CD4-positive, alpha-beta T cell (primary cell): ENCODE data around the gene OGG1. TPM values are rescaled to one million over a fixed set of nuclear protein-coding genes. Genes with fewer than 3 reads are reported as not detected.
A peak's percentile ranks its signal among the peaks of the same experiment; 100 is the strongest.

ENCODE experiments used
- ATAC-seq: fragments of 200-7000 bp; cut with Tn5 transposase; one replicate; pipeline ENCODE4 v1.10.0; 2022; ENCODE audit warnings: mild to moderate bottlenecking; ENCODE audit not compliant: poor library complexity
- CTCF ChIA-PET: fragments of 350-600 bp; sonication (Branson Sonifier 250); formaldehyde crosslinking; loops from one replicate; lab custom pipeline; 2021; ENCODE audit warnings: antibody characterized with exemption, inconsistent platforms; lab: Charles Lee
- POLR2A ChIA-PET: fragments of 350-600 bp; sonication (Branson Sonifier 250); formaldehyde crosslinking; loops from one replicate; lab custom pipeline; 2021; ENCODE audit warnings: antibody characterized with exemption, inconsistent platforms; lab: Charles Lee
- DNase-seq, 14 experiments: peaks; one replicate each; pipeline ENCODE4 v3.0.0-alpha.2; 2013 to 2020; ENCODE audit warnings: mixed read lengths in 2 of 14
- H3K27ac ChIP-seq, 2 donors: one replicate each; pipeline versions ENCODE4 v1.5.1 to v1.7.0; 2013; ENCODE audit warnings: low read length in 2 of 2, low read depth in 1 of 2, mild to moderate bottlenecking in 1 of 2
- H3K27me3 ChIP-seq, 2 experiments: 1 replicate in 1 of 2; 2 replicates in 1 of 2; pipeline versions ENCODE4 v1.6.1 to v1.7.0; 2013; ENCODE audit warnings: low read length in 2 of 2, control low read depth in 1 of 2, mild to moderate bottlenecking in 1 of 2, moderate library complexity in 1 of 2; ENCODE audit not compliant: insufficient read depth in 2 of 2, control insufficient read depth in 1 of 2
- H3K36me3 ChIP-seq: one replicate; pipeline ENCODE4 v1.6.1; 2013; ENCODE audit warnings: low read length, control low read depth; ENCODE audit not compliant: insufficient read depth
- H3K4me1 ChIP-seq: one replicate; pipeline ENCODE4 v1.6.1; 2013; ENCODE audit warnings: low read length, control low read depth; ENCODE audit not compliant: insufficient read depth
- H3K4me3 ChIP-seq: one replicate; pipeline ENCODE4 v1.5.1; 2013; ENCODE audit warnings: mild to moderate bottlenecking, low read length, moderate library complexity
- H3K9me3 ChIP-seq, 2 experiments: 1 replicate in 1 of 2; 2 replicates in 1 of 2; pipeline versions ENCODE4 v1.6.1 to v1.7.0; 2013; ENCODE audit warnings: low read length in 2 of 2, mild to moderate bottlenecking in 2 of 2, control low read depth in 1 of 2, moderate library complexity in 1 of 2; ENCODE audit not compliant: control insufficient read depth in 1 of 2, insufficient read depth in 1 of 2
- H3K27ac Mint-ChIP-seq: one replicate; pipeline ENCODE4 v1.8.0; 2020; ENCODE audit warnings: mixed read lengths
- H3K27me3 Mint-ChIP-seq: one replicate; pipeline ENCODE4 v1.8.0; 2021; ENCODE audit warnings: mixed read lengths
- H3K36me3 Mint-ChIP-seq: one replicate; pipeline ENCODE4 v1.8.0; 2021; ENCODE audit warnings: low read depth, mixed read lengths
- H3K4me1 Mint-ChIP-seq: one replicate; pipeline ENCODE4 v1.8.0; 2021; ENCODE audit warnings: low read depth, mixed read lengths
- H3K4me3 Mint-ChIP-seq: one replicate; pipeline ENCODE4 v1.8.0; 2020; ENCODE audit warnings: mild to moderate bottlenecking, mixed read lengths
- H3K9me3 Mint-ChIP-seq: one replicate; pipeline ENCODE4 v1.8.0; 2020; ENCODE audit warnings: mixed read lengths
- intact Hi-C, 2 experiments: fragments of 100-400 bp; cut with DNase I in 1 of 2; cut with micrococcal nuclease in 1 of 2; formaldehyde crosslinking; loops; one replicate each; pipeline versions ENCODE4 v1.15.1 to v1.9.0; 2023 to 2025; cut with DNase I, micrococcal nuclease
- total RNA-seq, 174 experiments: library from RNA in 2 of 174; stranded (reverse) in 2 of 174; gene quantifications; one replicate each; pipeline ENCODE4 v1.2.3 and lab custom pipeline; 2021 to 2026
- TF ChIP-seq, protein P1 (sequence below): fragments of 200-600 bp; IDR thresholded peaks from one replicate; pipeline ENCODE4 v1.8.0; 2022; ENCODE audit warnings: antibody characterized with exemption, mild to moderate bottlenecking

The OGG1 gene
- total RNA-seq, 2 experiments from 2014 or later = 7.1 to 8.9 TPM

DNA sequence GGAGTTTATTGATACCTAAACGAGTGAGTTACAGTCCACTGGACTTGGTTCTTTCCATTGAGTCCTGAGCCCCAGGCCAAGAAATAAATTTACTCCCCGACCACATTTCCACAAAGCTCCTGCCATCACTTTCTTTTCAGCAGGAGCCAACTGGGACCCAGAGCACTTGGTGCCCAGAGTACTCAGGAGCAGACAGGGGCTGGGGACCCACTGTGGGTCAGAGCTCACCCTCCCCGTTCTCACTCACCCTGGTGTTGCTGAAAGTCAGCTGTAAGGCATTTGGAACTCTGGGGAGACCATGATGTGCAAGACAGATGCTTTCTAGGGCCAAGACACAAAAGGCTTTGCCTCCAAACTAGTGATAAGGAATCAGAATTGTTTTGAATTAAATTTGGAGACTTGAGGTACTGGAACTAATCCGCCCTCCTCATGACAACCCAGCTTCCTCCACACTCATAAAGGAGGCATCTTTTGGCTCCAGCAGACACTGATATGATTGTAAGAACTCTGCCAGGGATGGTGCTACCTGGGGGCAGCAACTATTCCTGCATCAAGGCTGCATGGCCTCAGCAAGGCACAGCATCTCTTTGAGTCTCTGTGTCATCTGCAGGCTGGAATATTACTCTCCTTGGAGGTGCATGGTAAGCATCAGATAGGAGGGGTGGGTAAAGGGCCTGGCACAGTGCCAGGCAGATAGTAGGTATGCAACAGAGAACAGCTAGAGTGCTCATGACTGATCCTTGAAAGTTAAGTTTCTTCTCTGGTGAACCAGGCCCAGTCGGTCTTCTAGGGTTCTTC lies 27.3 kb downstream of the OGG1 start:
- Histone ChIP-seq H3K27me3 (no peaks in the 10 kb centered on the region), H3K4me1 (peaks cover 45% of the 10 kb centered on the region), H3K36me3 (peaks cover 13% of the 10 kb centered on the region), H3K27ac (no peak overlapping the region), H3K9me3 (no peaks in the 10 kb centered on the region), H3K4me3 (no peak overlapping the region)
- H3K27me3 Mint-ChIP-seq = no peaks in the 10 kb centered on the region
- no peak for ATAC-seq
- no peak overlapping the region for H3K27ac Mint-ChIP-seq
- no peak overlapping the region for H3K4me3 Mint-ChIP-seq
- intact Hi-C loops = no loop called here
- TF ChIP-seq, protein P1, sequence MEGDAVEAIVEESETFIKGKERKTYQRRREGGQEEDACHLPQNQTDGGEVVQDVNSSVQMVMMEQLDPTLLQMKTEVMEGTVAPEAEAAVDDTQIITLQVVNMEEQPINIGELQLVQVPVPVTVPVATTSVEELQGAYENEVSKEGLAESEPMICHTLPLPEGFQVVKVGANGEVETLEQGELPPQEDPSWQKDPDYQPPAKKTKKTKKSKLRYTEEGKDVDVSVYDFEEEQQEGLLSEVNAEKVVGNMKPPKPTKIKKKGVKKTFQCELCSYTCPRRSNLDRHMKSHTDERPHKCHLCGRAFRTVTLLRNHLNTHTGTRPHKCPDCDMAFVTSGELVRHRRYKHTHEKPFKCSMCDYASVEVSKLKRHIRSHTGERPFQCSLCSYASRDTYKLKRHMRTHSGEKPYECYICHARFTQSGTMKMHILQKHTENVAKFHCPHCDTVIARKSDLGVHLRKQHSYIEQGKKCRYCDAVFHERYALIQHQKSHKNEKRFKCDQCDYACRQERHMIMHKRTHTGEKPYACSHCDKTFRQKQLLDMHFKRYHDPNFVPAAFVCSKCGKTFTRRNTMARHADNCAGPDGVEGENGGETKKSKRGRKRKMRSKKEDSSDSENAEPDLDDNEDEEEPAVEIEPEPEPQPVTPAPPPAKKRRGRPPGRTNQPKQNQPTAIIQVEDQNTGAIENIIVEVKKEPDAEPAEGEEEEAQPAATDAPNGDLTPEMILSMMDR = no peak
- no peaks in the 10 kb centered on the region for H3K9me3 Mint-ChIP-seq
- CTCF ChIA-PET = interaction anchor here (0.5 kb wide), 1 partner anchor 12 kb away, joined by 3 read pairs; no protein-coding TSS in a partner anchor
- POLR2A ChIA-PET = interaction anchor here (1.1 kb wide), 1 partner anchor 26 kb away, joined by 3 read pairs; no protein-coding TSS in a partner anchor
- no peak for DNase-seq
- H3K4me1 Mint-ChIP-seq = peaks cover 43% of the 10 kb centered on the region
- H3K36me3 Mint-ChIP-seq = peaks cover 12% of the 10 kb centered on the region

DNA sequence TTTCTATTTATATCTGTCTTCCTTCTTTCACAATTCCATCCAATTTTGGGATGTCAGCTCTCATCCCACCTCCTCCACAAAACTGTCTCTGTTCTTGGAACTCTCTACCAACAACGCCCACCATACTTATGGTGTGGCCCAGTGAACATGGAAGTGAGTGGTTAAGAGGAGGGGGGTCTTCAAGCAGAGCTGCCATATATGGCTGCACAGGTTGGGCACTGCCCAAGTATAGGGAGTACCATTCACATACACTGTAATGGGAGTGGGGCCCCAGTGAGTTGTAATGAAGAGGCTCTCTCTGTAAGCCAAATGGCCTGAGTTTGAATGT lies 27.9 kb downstream of the OGG1 start:
- Mint-ChIP-seq H3K4me1 (peaks cover 49% of the 10 kb centered on the region), H3K36me3 (peaks cover 17% of the 10 kb centered on the region), H3K27me3 (no peaks in the 10 kb centered on the region), H3K9me3 (no peaks in the 10 kb centered on the region), H3K27ac (no peak overlapping the region), H3K4me3 (no peak overlapping the region)
- Histone ChIP-seq H3K27me3 (no peaks in the 10 kb centered on the region), H3K27ac (no peak overlapping the region), H3K4me3 (no peak overlapping the region), H3K9me3 (no peaks in the 10 kb centered on the region), H3K36me3 (peaks cover 19% of the 10 kb centered on the region), H3K4me1 (peaks cover 50% of the 10 kb centered on the region)
- POLR2A ChIA-PET = interaction anchor here (1.1 to 1.5 kb wide), 2 partner anchors 15 to 27 kb away, joined by 3 to 4 read pairs; partner anchors contain the start of genes ARPC4 and TADA3
- ATAC-seq (no peak), DNase-seq (no peak)
- TF ChIP-seq, protein P1 = no peak
- CTCF ChIA-PET = no interaction called here
- intact Hi-C loops = no loop called here

DNA sequence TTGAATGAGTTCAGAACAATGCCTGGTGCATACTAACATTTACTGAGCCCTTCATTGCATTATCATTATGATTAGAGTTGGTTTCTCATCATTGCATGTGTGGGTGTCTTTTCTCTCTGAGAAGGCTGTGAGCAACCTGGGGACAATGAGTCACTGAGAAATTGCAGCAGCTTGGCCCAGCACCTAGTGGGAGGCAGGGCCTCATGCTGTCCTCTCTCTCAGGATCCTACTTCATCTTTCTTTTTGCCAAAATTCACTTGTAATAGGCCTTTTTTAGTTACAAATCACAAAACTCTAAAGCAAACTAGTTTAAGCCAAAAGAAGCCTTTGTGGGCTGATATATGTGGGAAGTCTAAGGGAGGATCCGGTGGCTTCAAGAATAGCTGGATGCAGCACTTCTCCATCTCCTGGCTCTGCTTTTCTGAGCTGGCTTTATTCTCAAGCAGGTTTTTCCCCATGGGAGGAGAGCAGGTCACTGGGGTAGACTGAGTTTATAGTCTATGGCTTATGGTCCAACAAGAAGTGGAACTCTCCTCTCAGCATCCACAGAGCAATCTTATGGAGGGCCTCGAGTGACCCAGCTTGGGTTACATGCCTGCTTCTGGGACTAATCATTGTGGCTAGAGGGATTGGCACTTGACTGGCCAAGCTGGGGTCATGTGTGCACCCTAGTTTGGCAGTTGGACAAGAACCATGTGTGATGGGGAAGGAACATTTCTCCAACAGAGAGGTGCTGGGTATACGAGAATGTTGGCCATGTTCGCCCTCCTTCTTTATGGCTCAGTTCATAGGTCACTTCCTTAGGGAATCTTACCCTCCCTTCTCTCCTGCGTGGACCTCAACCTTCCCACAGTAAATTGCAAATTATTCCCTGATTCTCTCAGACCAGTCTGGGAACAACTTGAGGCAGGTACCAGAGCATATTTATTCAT lies 28.7 kb downstream of the OGG1 start:
- ATAC-seq (no peak), DNase-seq (peak in 1 of 14 experiments; percentile 16)
- intact Hi-C loops = no loop called here
- peaks cover 23% of the 10 kb centered on the region for H3K36me3 Mint-ChIP-seq
- no peak overlapping the region for H3K4me3 ChIP-seq
- H3K36me3 ChIP-seq = peaks cover 25% of the 10 kb centered on the region
- POLR2A ChIA-PET = interaction anchor here (0.6 to 1.5 kb wide), 4 partner anchors 14 to 28 kb away, joined by 3 to 4 read pairs (median 3); partner anchors contain the start of genes ARPC4, OGG1 and TADA3
- H3K9me3 Mint-ChIP-seq = no peaks in the 10 kb centered on the region
- no peaks in the 10 kb centered on the region for H3K27me3 ChIP-seq
- H3K27me3 Mint-ChIP-seq = no peaks in the 10 kb centered on the region
- peaks cover 50% of the 10 kb centered on the region for H3K4me1 ChIP-seq
- no peaks in the 10 kb centered on the region for H3K9me3 ChIP-seq
- peak overlapping the region; percentile 21 for H3K4me3 Mint-ChIP-seq
- H3K4me1 Mint-ChIP-seq = peaks cover 53% of the 10 kb centered on the region
- TF ChIP-seq, protein P1 = no peak
- CTCF ChIA-PET = no interaction called here
- no peak overlapping the region for H3K27ac ChIP-seq
- peak overlapping the region; percentile 27 for H3K27ac Mint-ChIP-seq
